Common myeloid progenitor, CD34-positive (primary cell): Measurements from ENCODE around the gene PAMR1.

ENCODE experiments used
- CTCF ChIA-PET: fragments of 350-600 bp; sonication (Branson Sonifier 250); formaldehyde crosslinking; loops from one replicate; lab custom pipeline; 2021; ENCODE audit warnings: antibody characterized with exemption; lab: Charles Lee
- POLR2A ChIA-PET: fragments of 350-600 bp; sonication (Branson Sonifier 250); formaldehyde crosslinking; loops from one replicate; lab custom pipeline; 2021; ENCODE audit warnings: antibody characterized with exemption; lab: Charles Lee
- DNase-seq, 3 donors: peaks; one replicate each; pipeline versions ENCODE4 v3.0.0 to v3.0.0-alpha.2; 2013
- H3K27ac ChIP-seq, 2 experiments: 1 replicate in 1 of 2; 2 replicates in 1 of 2; pipeline ENCODE4 v1.7.0; 2013; ENCODE audit warnings: inconsistent platforms in 2 of 2, low read length in 2 of 2, mild to moderate bottlenecking in 2 of 2, low read depth in 1 of 2, moderate library complexity in 1 of 2; ENCODE audit not compliant: severe bottlenecking in 2 of 2, insufficient read depth in 1 of 2, poor library complexity in 1 of 2
- H3K27me3 ChIP-seq, 5 experiments: replicated peaks in 2 of 5; 1 replicate in 3 of 5; 2 replicates in 2 of 5; pipeline versions ENCODE4 v1.6.1 to v1.7.0; 2013; ENCODE audit warnings: low read length in 4 of 5, mild to moderate bottlenecking in 2 of 5, moderate library complexity in 2 of 5, inconsistent platforms in 1 of 5; ENCODE audit not compliant: insufficient read depth in 5 of 5, control insufficient read depth in 4 of 5
- H3K36me3 ChIP-seq, 4 experiments: 1 replicate in 2 of 4; 2 replicates in 2 of 4; pipeline versions ENCODE4 v1.6.1 to v1.7.0; 2013; ENCODE audit warnings: low read length in 3 of 4, control low read depth in 1 of 4, mild to moderate bottlenecking in 1 of 4; ENCODE audit not compliant: control insufficient read depth in 4 of 4, insufficient read depth in 4 of 4
- H3K4me1 ChIP-seq, 4 experiments: 1 replicate in 3 of 4; 2 replicates in 1 of 4; pipeline versions ENCODE4 v1.6.1 to v1.7.1; 2013; ENCODE audit warnings: low read length in 3 of 4, mild to moderate bottlenecking in 3 of 4, control low read depth in 1 of 4, inconsistent platforms in 1 of 4, moderate library complexity in 1 of 4; ENCODE audit not compliant: control insufficient read depth in 4 of 4, insufficient read depth in 4 of 4; ENCODE audit errors: control extremely low read depth in 1 of 4
- H3K4me3 ChIP-seq, 7 experiments: 1 replicate in 4 of 7; 2 replicates in 3 of 7; pipeline versions ENCODE4 v1.5.1 to v1.7.0; 2013; ENCODE audit warnings: mild to moderate bottlenecking in 7 of 7, low read length in 6 of 7, moderate library complexity in 6 of 7, inconsistent platforms in 2 of 7, low read depth in 2 of 7, control low read depth in 1 of 7; ENCODE audit not compliant: insufficient read depth in 4 of 7, control insufficient read depth in 1 of 7; ENCODE audit errors: extremely low read depth in 1 of 7
- H3K9me3 ChIP-seq, 5 experiments: 1 replicate in 4 of 5; 2 replicates in 1 of 5; pipeline versions ENCODE4 v1.6.1 to v1.7.1; 2013; ENCODE audit warnings: low read length in 4 of 5, mild to moderate bottlenecking in 2 of 5, inconsistent platforms in 1 of 5, low read depth in 1 of 5, moderate library complexity in 1 of 5; ENCODE audit not compliant: control insufficient read depth in 4 of 5, insufficient read depth in 2 of 5; ENCODE audit errors: control extremely low read depth in 1 of 5
- WGBS: methylation state at CpG from one replicate; pipeline ENCODE4 v1.1.5; 2013; ENCODE audit not compliant: insufficient coverage; 5-methylcytosine and 5-hydroxymethylcytosine counted together

PAMR1 gene

GRCh38 chr11:35419830-35420333 lies 105.5 kb downstream of the PAMR1 start:
- POLR2A ChIA-PET, result no interaction called here

GRCh38 chr11:35419184-35419829 lies 106.1 kb downstream of the PAMR1 start, which contains the start of gene SLC1A2:
SLC1A2 (minus strand) TSS chr11:35419558; CDS start chr11:35418966, 592 bp downstream.
- DNase-seq, result peak; percentile 22 to 64 (median 41)
- ChIA-PET CTCF (interaction anchor here (1.1 to 1.3 kb wide), 3 partner anchors 9 to 904 kb away, joined by 3 to 4 read pairs (median 4); no protein-coding TSS in a partner anchor), POLR2A (no interaction called here)
- H3K9me3 ChIP-seq, result no peaks in the 10 kb centered on the region
- no peak within 1 kb of the TSS for H3K27ac ChIP-seq
- WGBS, result 1% methylated on average over 48 of the region's 71 CpGs
- H3K36me3 ChIP-seq, result no peaks in the 10 kb centered on the region
- H3K4me3 ChIP-seq, result peak within 1 kb of the TSS; percentile 34 to 70 (median 52)
- peaks cover 0 to 26% (median 22%) of the 10 kb centered on the region in 4 experiments for H3K4me1 ChIP-seq
- peaks cover 38 to 100% (median 70%) of the 10 kb centered on the region in 5 experiments for H3K27me3 ChIP-seq

More at GRCh38 chr11:35419830-35420333, 105.5 kb downstream of the PAMR1 start:
- Histone ChIP-seq H3K9me3 (no peaks in the 10 kb centered on the region), H3K4me3 (peak overlapping the region in 6 of 7 experiments; percentile 13 to 70 (median 44)), H3K27ac (no peak overlapping the region), H3K36me3 (no peaks in the 10 kb centered on the region), H3K27me3 (peaks cover 38 to 99% (median 68%) of the 10 kb centered on the region in 5 experiments), H3K4me1 (peaks cover 0 to 26% (median 22%) of the 10 kb centered on the region in 4 experiments)
- DNase-seq, result peak in 2 of 3 donors; percentile 19 to 38
- under 1% methylated on average over 21 of the region's 41 CpGs for WGBS
- CTCF ChIA-PET, result interaction anchor here (1.1 kb wide), 2 partner anchors 11 to 905 kb away, joined by 4 read pairs; no protein-coding TSS in a partner anchor

GRCh38 chr11:35418282-35419183 lies 106.9 kb downstream of the PAMR1 start:
- H3K27ac ChIP-seq, result no peak overlapping the region
- 2% methylated on average over 53 of the region's 69 CpGs for WGBS
- peaks cover 0 to 26% (median 22%) of the 10 kb centered on the region in 4 experiments for H3K4me1 ChIP-seq
- CTCF ChIA-PET, result interaction anchor here (1.1 to 1.3 kb wide), 2 partner anchors 8 to 904 kb away, joined by 3 to 4 read pairs; no protein-coding TSS in a partner anchor
- POLR2A ChIA-PET, result no interaction called here
- H3K4me3 ChIP-seq, result peak overlapping the region; percentile 34 to 70 (median 52)
- H3K27me3 ChIP-seq, result peaks cover 32 to 98% (median 65%) of the 10 kb centered on the region in 5 experiments
- peak in 2 of 3 donors; percentile 21 to 54 for DNase-seq
- H3K9me3 ChIP-seq, result no peaks in the 10 kb centered on the region
- H3K36me3 ChIP-seq, result no peaks in the 10 kb centered on the region

GRCh38 chr11:35415487-35415886 lies 109.9 kb downstream of the PAMR1 start:
- ChIA-PET CTCF (interaction anchor here (0.8 to 1.7 kb wide), 2 partner anchors 10 to 15 kb away, joined by 3 to 5 read pairs; no protein-coding TSS in a partner anchor), POLR2A (no interaction called here)
- WGBS, result no CpG with 5 or more reads among the region's 2 CpGs
- Histone ChIP-seq H3K4me3 (no peak overlapping the region), H3K36me3 (no peaks in the 10 kb centered on the region), H3K4me1 (peaks cover 0 to 25% (median 21%) of the 10 kb centered on the region in 4 experiments), H3K27ac (no peak overlapping the region), H3K9me3 (no peaks in the 10 kb centered on the region), H3K27me3 (peaks cover 25 to 73% (median 44%) of the 10 kb centered on the region in 5 experiments)
- no peak for DNase-seq

- no peak for DNase-seq
- H3K4me3 ChIP-seq, result no peak overlapping the region
- H3K27me3 ChIP-seq, result peaks cover 25 to 65% (median 38%) of the 10 kb centered on the region in 5 experiments
- POLR2A ChIA-PET, result no interaction called here
- 100% methylated on average over 1 of the region's 2 CpGs for WGBS
- CTCF ChIA-PET, result interaction anchor here (0.8 to 1.7 kb wide), 3 partner anchors 8 to 15 kb away, joined by 3 to 6 read pairs (median 5); no protein-coding TSS in a partner anchor
- peaks cover 0 to 18% (median 16%) of the 10 kb centered on the region in 4 experiments for H3K4me1 ChIP-seq
- H3K36me3 ChIP-seq, result no peaks in the 10 kb centered on the region
- H3K9me3 ChIP-seq, result no peaks in the 10 kb centered on the region
- H3K27ac ChIP-seq, result no peak overlapping the region
Observed at GRCh38 chr11:35414776-35415175, 110.6 kb downstream of the PAMR1 start.

- no peak overlapping the region for H3K27ac ChIP-seq
- ChIA-PET POLR2A (no interaction called here), CTCF (interaction anchor here (0.8 to 1.3 kb wide), 2 partner anchors 9 to 16 kb away, joined by 3 to 6 read pairs; no protein-coding TSS in a partner anchor)
- WGBS, result 92% methylated on average over 2 of the region's 6 CpGs
- H3K4me1 ChIP-seq, result peaks cover 0 to 13% (median 11%) of the 10 kb centered on the region in 4 experiments
- DNase-seq, result no peak
- peaks cover 25 to 61% (median 37%) of the 10 kb centered on the region in 5 experiments for H3K27me3 ChIP-seq
- no peaks in the 10 kb centered on the region for H3K9me3 ChIP-seq
- no peaks in the 10 kb centered on the region for H3K36me3 ChIP-seq
- H3K4me3 ChIP-seq, result no peak overlapping the region
Observed at GRCh38 chr11:35414311-35414710, 111.1 kb downstream of the PAMR1 start.
